ENCODE data around the gene PRRG3.

GRCh38 chrX:151723156-151723760, 28.0 kb downstream of the PRRG3 start:
- TF ChIP-seq CTCF (IDR thresholded peaks at IDR 0.05) (no peak), POLR2A (IDR thresholded peaks at IDR 0.05) (no peak)

Data from Peyer's patch (tissue), 4 donors.